ENCODE measurements around the gene SMTN.

DNA sequence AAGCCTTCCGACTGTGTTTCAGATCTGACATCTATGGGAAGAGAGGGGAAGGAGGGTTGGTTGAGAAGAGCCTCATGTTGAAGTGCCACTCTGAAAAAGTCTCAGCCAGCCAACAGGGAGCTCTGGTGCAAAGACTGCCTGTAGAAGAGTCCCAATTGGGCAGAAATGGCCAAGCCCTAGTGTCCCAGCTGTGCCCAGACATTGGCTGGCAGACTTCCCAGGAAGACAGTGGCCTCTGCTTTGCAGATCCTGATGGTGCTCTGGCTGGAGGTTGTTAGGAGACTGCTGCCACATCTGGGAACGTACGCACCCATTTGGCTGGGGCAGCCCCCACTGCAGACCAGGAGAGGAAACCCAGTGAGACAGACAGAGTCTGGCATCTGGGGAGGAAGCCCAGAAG is 62.4 kb downstream of the SMTN start:
- TF ChIP-seq POLR2A (IDR thresholded peaks at IDR 0.05; ENCODE audit: low read depth, low read length) (no peak), POLR2AphosphoS5 (IDR thresholded peaks at IDR 0.05; ENCODE audit: low read depth, low read length) (no peak), TAF1 (IDR thresholded peaks at IDR 0.05; ENCODE audit: borderline replicate concordance, low read depth, low read length) (no peak)
